ENCODE measurements around the gene ENOX1. TPM values are rescaled to one million over a fixed set of nuclear protein-coding genes. Genes with fewer than 3 reads are reported as not detected.

The ENOX1 gene
- polyA plus RNA-seq, 3 donors: 0.04 TPM; not detected in 2

GRCh38 chr13:43661161-43661830 lies 125.5 kb downstream of the ENOX1 start:
- Histone ChIP-seq H3K4me2 (replicated peaks; ENCODE audit: extremely low read depth, low read length, poor library complexity, severe bottlenecking) (no peak overlapping the region), H3K27ac (ENCODE audit: low read depth in 1 of 2, low read length in 2 of 2) (no peak overlapping the region), H3K4me1 (ENCODE audit: control insufficient read depth in 1 of 2, insufficient read depth in 2 of 2, low read length in 2 of 2) (no peaks in the 10 kb centered on the region), H3K27me3 (ENCODE audit: control insufficient read depth in 2 of 2, insufficient read depth in 2 of 2, low read length in 2 of 2) (no peaks in the 10 kb centered on the region), H3K36me3 (replicated peaks in 1 of 2; ENCODE audit: control insufficient read depth in 1 of 2, insufficient read depth in 2 of 2, low read length in 2 of 2) (no peaks in the 10 kb centered on the region), H3K9ac (ENCODE audit: insufficient read depth, low read length, poor library complexity, severe bottlenecking) (no peak overlapping the region), H4K20me1 (ENCODE audit: insufficient read depth, low read length) (no peaks in the 10 kb centered on the region), H3K9me3 (replicated peaks in 1 of 2; ENCODE audit: control insufficient read depth in 1 of 2, insufficient read depth in 1 of 2, low read length in 2 of 2) (no peaks in the 10 kb centered on the region), H3K4me3 (replicated peaks in 1 of 3; ENCODE audit: low read depth in 2 of 3, low read length in 3 of 3) (no peak overlapping the region), H3K79me2 (ENCODE audit: insufficient read depth, low read length) (no peaks in the 10 kb centered on the region), H2AFZ (ENCODE audit: insufficient read depth, low read depth, low read length, poor library complexity, severe bottlenecking) (no peak overlapping the region)
- TF ChIP-seq, protein P1, sequence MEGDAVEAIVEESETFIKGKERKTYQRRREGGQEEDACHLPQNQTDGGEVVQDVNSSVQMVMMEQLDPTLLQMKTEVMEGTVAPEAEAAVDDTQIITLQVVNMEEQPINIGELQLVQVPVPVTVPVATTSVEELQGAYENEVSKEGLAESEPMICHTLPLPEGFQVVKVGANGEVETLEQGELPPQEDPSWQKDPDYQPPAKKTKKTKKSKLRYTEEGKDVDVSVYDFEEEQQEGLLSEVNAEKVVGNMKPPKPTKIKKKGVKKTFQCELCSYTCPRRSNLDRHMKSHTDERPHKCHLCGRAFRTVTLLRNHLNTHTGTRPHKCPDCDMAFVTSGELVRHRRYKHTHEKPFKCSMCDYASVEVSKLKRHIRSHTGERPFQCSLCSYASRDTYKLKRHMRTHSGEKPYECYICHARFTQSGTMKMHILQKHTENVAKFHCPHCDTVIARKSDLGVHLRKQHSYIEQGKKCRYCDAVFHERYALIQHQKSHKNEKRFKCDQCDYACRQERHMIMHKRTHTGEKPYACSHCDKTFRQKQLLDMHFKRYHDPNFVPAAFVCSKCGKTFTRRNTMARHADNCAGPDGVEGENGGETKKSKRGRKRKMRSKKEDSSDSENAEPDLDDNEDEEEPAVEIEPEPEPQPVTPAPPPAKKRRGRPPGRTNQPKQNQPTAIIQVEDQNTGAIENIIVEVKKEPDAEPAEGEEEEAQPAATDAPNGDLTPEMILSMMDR (IDR thresholded peaks at IDR 0.05): no peak
- Mint-ChIP-seq H3K4me3 (no peak overlapping the region), H3K9me3 (peaks cover 0 to 2% (median 0%) of the 10 kb centered on the region in 7 donors), H3K27ac (no peak overlapping the region), H3K36me3 (no peaks in the 10 kb centered on the region), H3K27me3 (ENCODE audit: low read depth in 3 of 3) (peaks cover 0 to 3% (median 0%) of the 10 kb centered on the region in 3 donors), H3K4me1 (peaks cover 5% of the 10 kb centered on the region)
- intact Hi-C loops (cut with micrococcal nuclease): no loop called here
- DNase-seq: no peak
- WGBS (ENCODE audit: insufficient coverage): 0% methylated on average over 1 of the region's 6 CpGs

DNA sequence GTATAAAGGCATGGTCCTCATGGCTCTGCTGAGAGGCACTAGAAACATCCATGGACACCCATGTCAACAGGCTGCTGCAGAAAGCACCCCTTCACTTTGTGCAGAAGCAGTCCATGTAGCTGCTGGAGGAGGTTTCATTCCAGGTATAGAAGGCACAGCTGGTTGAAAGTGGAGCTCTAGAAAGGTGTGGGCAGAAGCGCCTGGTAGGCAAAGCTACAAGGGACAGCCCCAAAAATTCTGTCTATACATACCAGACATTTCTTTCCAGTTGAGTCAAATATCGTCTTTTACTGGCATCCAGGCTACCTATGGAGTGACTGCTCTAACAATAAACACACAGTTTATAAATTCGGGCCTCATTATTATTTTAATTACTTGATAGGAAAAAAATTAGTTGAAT lies 129.3 kb downstream of the ENOX1 start:
- Histone ChIP-seq H3K27me3 (ENCODE audit: control insufficient read depth in 2 of 2, insufficient read depth in 2 of 2, low read length in 2 of 2) (no peaks in the 10 kb centered on the region), H3K4me3 (replicated peaks in 1 of 3; ENCODE audit: low read depth in 2 of 3, low read length in 3 of 3) (no peak overlapping the region), H3K9me3 (replicated peaks in 1 of 2; ENCODE audit: control insufficient read depth in 1 of 2, insufficient read depth in 1 of 2, low read length in 2 of 2) (no peaks in the 10 kb centered on the region), H3K79me2 (ENCODE audit: insufficient read depth, low read length) (no peaks in the 10 kb centered on the region), H3K27ac (ENCODE audit: low read depth in 1 of 2, low read length in 2 of 2) (no peak overlapping the region), H3K9ac (ENCODE audit: insufficient read depth, low read length, poor library complexity, severe bottlenecking) (no peak overlapping the region), H3K4me1 (ENCODE audit: control insufficient read depth in 1 of 2, insufficient read depth in 2 of 2, low read length in 2 of 2) (no peaks in the 10 kb centered on the region), H2AFZ (ENCODE audit: insufficient read depth, low read depth, low read length, poor library complexity, severe bottlenecking) (no peak overlapping the region), H3K4me2 (replicated peaks; ENCODE audit: extremely low read depth, low read length, poor library complexity, severe bottlenecking) (no peak overlapping the region), H4K20me1 (ENCODE audit: insufficient read depth, low read length) (no peaks in the 10 kb centered on the region), H3K36me3 (replicated peaks in 1 of 2; ENCODE audit: control insufficient read depth in 1 of 2, insufficient read depth in 2 of 2, low read length in 2 of 2) (no peaks in the 10 kb centered on the region)
- Mint-ChIP-seq H3K27me3 (ENCODE audit: low read depth in 3 of 3) (peaks cover 0 to 3% (median 0%) of the 10 kb centered on the region in 3 donors), H3K4me1 (no peaks in the 10 kb centered on the region), H3K27ac (no peak overlapping the region), H3K36me3 (no peaks in the 10 kb centered on the region), H3K9me3 (peaks cover 0 to 4% (median 0%) of the 10 kb centered on the region in 7 donors), H3K4me3 (no peak overlapping the region)
- no peak for DNase-seq
- WGBS (ENCODE audit: insufficient coverage): no CpG with 5 or more reads among the region's 3 CpGs
- TF ChIP-seq, protein P1 (IDR thresholded peaks at IDR 0.05): no peak
- intact Hi-C loops (cut with micrococcal nuclease): no loop called here
